WTC11 (cell line): ENCODE measurements around the gene CXCL14. TPM values are rescaled to one million over a fixed set of nuclear protein-coding genes. Genes with fewer than 3 reads are reported as not detected.

Experiments
- ARID4B ChIP-seq: sonication (generic); formaldehyde crosslinking; IDR thresholded peaks from 2 replicates; pipeline ENCODE4 v1.8.0; 2023; ENCODE audit warnings: missing genetic modification reagents, mild to moderate bottlenecking, borderline replicate concordance
- ATF3 ChIP-seq: sonication (generic); formaldehyde crosslinking; conservative IDR thresholded peaks from 2 replicates; pipeline ENCODE4 v1.8.1; 2022; ENCODE audit warnings: mild to moderate bottlenecking, missing genetic modification reagents
- E2F4 ChIP-seq: sonication (generic); formaldehyde crosslinking; IDR thresholded peaks from 2 replicates; pipeline ENCODE4 v1.8.1; 2022; ENCODE audit warnings: low read depth, mild to moderate bottlenecking, moderate library complexity, missing genetic modification reagents, borderline replicate concordance
- E2F5 ChIP-seq: sonication (generic); formaldehyde crosslinking; IDR thresholded peaks from 2 replicates; pipeline ENCODE4 v1.8.1; 2022; ENCODE audit warnings: mild to moderate bottlenecking, moderate library complexity, missing genetic modification reagents
- ELF4 ChIP-seq: sonication (generic); formaldehyde crosslinking; IDR thresholded peaks from 2 replicates; pipeline ENCODE4 v1.8.1; 2022; ENCODE audit warnings: low read depth, mild to moderate bottlenecking, moderate library complexity, missing genetic modification reagents
- ERG ChIP-seq: fragments of 250-450 bp; sonication (Bioruptor Pico); IDR thresholded peaks from 2 replicates; pipeline ENCODE4 v1.8.0; 2021; ENCODE audit warnings: mild to moderate bottlenecking
- FOXP4 ChIP-seq: sonication (generic); formaldehyde crosslinking; IDR thresholded peaks from 2 replicates; pipeline ENCODE4 v1.8.0; 2022; ENCODE audit warnings: mild to moderate bottlenecking, missing genetic modification reagents
- GRHL2 ChIP-seq: fragments of 250-450 bp; sonication (Bioruptor Pico); IDR thresholded peaks from 2 replicates; pipeline ENCODE4 v1.8.0; 2022; ENCODE audit warnings: mild to moderate bottlenecking, moderate library complexity; ENCODE audit not compliant: insufficient replicate concordance, severe bottlenecking
- KAT7 ChIP-seq: sonication (generic); formaldehyde crosslinking; IDR thresholded peaks from 2 replicates; pipeline ENCODE4 v1.8.1; 2023; ENCODE audit warnings: missing genetic modification reagents, mild to moderate bottlenecking, borderline replicate concordance
- NFYB ChIP-seq: sonication (generic); formaldehyde crosslinking; conservative IDR thresholded peaks from 2 replicates; pipeline ENCODE4 v1.8.0; 2022; ENCODE audit warnings: low read depth, missing genetic modification reagents
- NR1H2 ChIP-seq: sonication (generic); formaldehyde crosslinking; IDR thresholded peaks from 2 replicates; pipeline ENCODE4 v1.9.0; 2021; ENCODE audit warnings: mild to moderate bottlenecking, moderate library complexity, missing genetic modification reagents
- RELA ChIP-seq: sonication (generic); formaldehyde crosslinking; IDR thresholded peaks from 2 replicates; pipeline ENCODE4 v1.8.1; 2022; ENCODE audit warnings: missing genetic modification reagents, mild to moderate bottlenecking, borderline replicate concordance
- TEAD1 ChIP-seq: sonication (generic); formaldehyde crosslinking; IDR thresholded peaks from 2 replicates; pipeline ENCODE4 v1.8.0; 2022; ENCODE audit warnings: mild to moderate bottlenecking, missing genetic modification reagents
- TP53 ChIP-seq: sonication (generic); formaldehyde crosslinking; IDR thresholded peaks from 2 replicates; pipeline ENCODE4 v1.8.1; 2023; ENCODE audit warnings: mild to moderate bottlenecking, missing genetic modification reagents
- USF2 ChIP-seq: sonication (generic); formaldehyde crosslinking; IDR thresholded peaks from 2 replicates; pipeline ENCODE4 v1.8.1; 2023; ENCODE audit warnings: mild to moderate bottlenecking, missing genetic modification reagents, moderate library complexity
- ZBTB43 ChIP-seq: sonication (generic); formaldehyde crosslinking; IDR thresholded peaks from 2 replicates; pipeline ENCODE4 v1.8.1; 2023; ENCODE audit warnings: mild to moderate bottlenecking, missing genetic modification reagents
- ZNF138 ChIP-seq: sonication (generic); formaldehyde crosslinking; conservative IDR thresholded peaks from 2 replicates; pipeline ENCODE4 v1.8.1; 2022; ENCODE audit warnings: mild to moderate bottlenecking, moderate library complexity, missing genetic modification reagents
- ZNF232 ChIP-seq: sonication (generic); formaldehyde crosslinking; IDR thresholded peaks from 2 replicates; pipeline ENCODE4 v1.8.0; 2022; ENCODE audit warnings: mild to moderate bottlenecking, missing genetic modification reagents
- ZNF396 ChIP-seq: fragments of 250-450 bp; sonication (Bioruptor Pico); IDR thresholded peaks from 2 replicates; pipeline ENCODE4 v1.8.0; 2021; ENCODE audit warnings: mild to moderate bottlenecking, moderate library complexity, borderline replicate concordance
- ZNF425 ChIP-seq: fragments of 250-450 bp; sonication (Bioruptor Pico); conservative IDR thresholded peaks from 2 replicates; pipeline ENCODE4 v1.9.0; 2021; ENCODE audit warnings: mild to moderate bottlenecking
- ZNF671 ChIP-seq: fragments of 250-450 bp; sonication (Bioruptor Pico); IDR thresholded peaks from 2 replicates; pipeline ENCODE4 v1.8.0; 2021; ENCODE audit warnings: mild to moderate bottlenecking
- total RNA-seq: library from RNA; stranded (reverse); gene quantifications from 3 replicates; pipeline ENCODE4 v1.2.3, GENCODE V29; 2021

The CXCL14 gene
- total RNA-seq, 1 experiment from 2014 or later = 0.87 TPM

GRCh38 chr5:135535820-135536801 lies 42.7 kb downstream of the CXCL14 start, which contains the start of gene NEUROG1 (continued):
- TF ChIP-seq FOXP4 (CRISPR knock-in tag) (peak; percentile 69; the same call in 1 of the 2 replicates), ZBTB43 (CRISPR knock-in tag) (peak; percentile 97), ZNF425 (CRISPR knock-in tag) (no peak), ATF3 (CRISPR knock-in tag) (0 out of 2 replicates have a peak, but pooled peaks have one; percentile 17), ARID4B (CRISPR knock-in tag) (peak; percentile 63; the same call in 1 of the 2 replicates), USF2 (peak; percentile 26; the same call in 1 of the 2 replicates), RELA (CRISPR knock-in tag) (peak; percentile 75; the same call in 1 of the 2 replicates), GRHL2 (CRISPR knock-in tag) (no peak), NFYB (CRISPR knock-in tag) (no peak; the same call in none of the 2 replicates), TP53 (CRISPR knock-in tag) (no peak; the same call in none of the 2 replicates), NR1H2 (CRISPR knock-in tag) (no peak), ELF4 (CRISPR knock-in tag) (no peak), ZNF396 (CRISPR knock-in tag) (no peak), ZNF138 (CRISPR knock-in tag) (no peak), KAT7 (CRISPR knock-in tag) (no peak), TEAD1 (peak; percentile 69), E2F4 (CRISPR knock-in tag) (0 out of 2 replicates have a peak, but pooled peaks have one; percentile 46), E2F5 (CRISPR knock-in tag) (peak; percentile 53; the same call in 1 of the 2 replicates), ZNF232 (CRISPR knock-in tag) (no peak), ZNF671 (CRISPR knock-in tag) (no peak), ERG (no peak)
